ENCODE results near the gene SLCO3A1. TPM values are rescaled to one million over a fixed set of nuclear protein-coding genes. Genes with fewer than 3 reads are reported as not detected.

Gene SLCO3A1
- total RNA-seq, 1 donor from 2014 or later: 23.6 TPM

GRCh38 chr15:91861223-91861622 is 7.7 kb downstream of the SLCO3A1 start:
- ATAC-seq: peak; percentile 13

GRCh38 chr15:91862891-91863504 is 9.5 kb downstream of the SLCO3A1 start:
- no peak for ATAC-seq

GRCh38 chr15:91863621-91864255 is 10.2 kb downstream of the SLCO3A1 start:
- no peak for ATAC-seq

- no peak for ATAC-seq
Measured at GRCh38 chr15:91864664-91865063, 11.2 kb downstream of the SLCO3A1 start.

- ATAC-seq: no peak
Measured at GRCh38 chr15:91865486-91865885, 12.0 kb downstream of the SLCO3A1 start.

- ATAC-seq: no peak
Measured at GRCh38 chr15:91865950-91866349, 12.4 kb downstream of the SLCO3A1 start.

- peak; percentile 76 for ATAC-seq
Measured at GRCh38 chr15:91866371-91866905, 12.9 kb downstream of the SLCO3A1 start.

GRCh38 chr15:91866971-91867372 is 13.5 kb downstream of the SLCO3A1 start:
- peak; percentile 88 for ATAC-seq

- peak; percentile 89 for ATAC-seq
Measured at GRCh38 chr15:91867581-91868026, 14.1 kb downstream of the SLCO3A1 start.

- no peak for ATAC-seq
Measured at GRCh38 chr15:91870876-91871537, 17.5 kb downstream of the SLCO3A1 start.

- ATAC-seq: no peak
Measured at GRCh38 chr15:91871837-91872236, 18.3 kb downstream of the SLCO3A1 start.

GRCh38 chr15:91872356-91873137 is 19.0 kb downstream of the SLCO3A1 start:
- peak; percentile 72 for ATAC-seq

GRCh38 chr15:91873138-91873536 is 19.6 kb downstream of the SLCO3A1 start:
- ATAC-seq: no peak

GRCh38 chr15:91874171-91874570 is 20.7 kb downstream of the SLCO3A1 start:
- no peak for ATAC-seq

- ATAC-seq: no peak
Measured at GRCh38 chr15:91874992-91875660, 21.6 kb downstream of the SLCO3A1 start.

- no peak for ATAC-seq
Measured at GRCh38 chr15:91876187-91876586, 22.7 kb downstream of the SLCO3A1 start.

- ATAC-seq: no peak
Measured at GRCh38 chr15:91878319-91878870, 24.9 kb downstream of the SLCO3A1 start.

- ATAC-seq: no peak
Measured at GRCh38 chr15:91879158-91879557, 25.6 kb downstream of the SLCO3A1 start.

GRCh38 chr15:91880373-91880772 is 26.9 kb downstream of the SLCO3A1 start:
- no peak for ATAC-seq

- no peak for ATAC-seq
Measured at GRCh38 chr15:91881569-91882297, 28.2 kb downstream of the SLCO3A1 start.
